ENCODE measurements around the gene OR2J3. TPM values are rescaled to one million over a fixed set of nuclear protein-coding genes. Genes with fewer than 3 reads are reported as not detected.

OR2J3 gene
- polyA plus RNA-seq (2013, experiment 1 of 2), result not detected
- polyA plus RNA-seq (2013, experiment 2 of 2), result not detected

DNA sequence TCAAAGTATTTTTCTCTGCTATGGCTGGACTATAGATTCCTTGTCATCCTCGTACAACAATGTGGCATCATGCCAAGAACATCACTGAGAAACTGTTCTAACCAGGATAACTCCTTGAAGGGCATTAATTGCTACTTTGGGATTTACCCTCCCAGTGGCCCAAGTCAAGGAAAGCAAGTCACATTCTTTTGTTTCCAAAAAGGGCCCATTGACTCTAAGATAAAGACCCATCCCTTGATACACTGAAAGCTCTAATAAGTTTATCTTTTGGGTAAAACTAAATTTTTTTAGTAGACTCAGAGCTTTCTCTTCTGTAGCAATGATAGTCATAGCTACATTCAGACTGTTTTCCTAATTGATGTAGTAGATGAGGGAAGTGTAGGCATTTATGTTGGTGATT is at the start of gene OR2J3:
OR2J3 (plus strand) TSS at position 301 of the 400 bp plus-strand sequence. CDS start 3,833 bp downstream, outside the sequence.
- no peak within 1 kb of the TSS for H3K4me2 ChIP-seq (ENCODE audit: low read length, poor library complexity, severe bottlenecking)
- H3K14ac ChIP-seq (ENCODE audit: low read length in 2 of 2), result no peak within 1 kb of the TSS
- H3K4ac ChIP-seq (ENCODE audit: low read depth in 1 of 2, low read length in 2 of 2), result no peak within 1 kb of the TSS
- H3K9me3 ChIP-seq (ENCODE audit: control insufficient read depth, low read length), result no peaks in the 10 kb centered on the region
- no peak within 1 kb of the TSS for H3K4me3 ChIP-seq (ENCODE audit: insufficient read depth in 1 of 2, low read depth in 1 of 2, low read length in 2 of 2)
- H3K79me1 ChIP-seq (replicated peaks; ENCODE audit: low read length, poor library complexity, severe bottlenecking), result no peaks in the 10 kb centered on the region
- H3K9ac ChIP-seq (ENCODE audit: low read length), result no peak within 1 kb of the TSS
- no peak within 1 kb of the TSS for H2BK120ac ChIP-seq (ENCODE audit: low read depth, low read length)
- H3K18ac ChIP-seq (ENCODE audit: low read depth in 1 of 2, low read length in 2 of 2), result no peak within 1 kb of the TSS
- H3K27ac ChIP-seq (ENCODE audit: low read length, poor library complexity, severe bottlenecking), result no peak within 1 kb of the TSS
- no peak within 1 kb of the TSS for H2AFZ ChIP-seq (ENCODE audit: low read depth, low read length)
- WGBS, result 27% methylated on average over 1 of the region's 1 CpG
- H4K8ac ChIP-seq (ENCODE audit: low read length), result no peak within 1 kb of the TSS
- H3K27me3 ChIP-seq (ENCODE audit: control insufficient read depth in 1 of 2, insufficient read depth in 1 of 2, low read length in 2 of 2), result no peaks in the 10 kb centered on the region
- H2AK5ac ChIP-seq (ENCODE audit: low read length, severe bottlenecking), result no peak within 1 kb of the TSS
- H3K4me1 ChIP-seq (ENCODE audit: control insufficient read depth, insufficient read depth, low read depth, low read length), result no peaks in the 10 kb centered on the region
- H2BK12ac ChIP-seq (ENCODE audit: low read length in 2 of 2), result no peak within 1 kb of the TSS
- no peak for DNase-seq
- H2BK5ac ChIP-seq (ENCODE audit: low read depth, low read length, poor library complexity, severe bottlenecking), result no peak within 1 kb of the TSS
- no peaks in the 10 kb centered on the region for H3K36me3 ChIP-seq (ENCODE audit: control insufficient read depth in 1 of 2, insufficient read depth in 2 of 2, low read depth in 1 of 2, low read length in 2 of 2)
- H4K91ac ChIP-seq (ENCODE audit: low read length), result no peak within 1 kb of the TSS
- no peak within 1 kb of the TSS for H2BK15ac ChIP-seq (ENCODE audit: low read depth, poor library complexity, severe bottlenecking)
- no peak within 1 kb of the TSS for H3K23ac ChIP-seq (ENCODE audit: low read length in 2 of 2)

DNA sequence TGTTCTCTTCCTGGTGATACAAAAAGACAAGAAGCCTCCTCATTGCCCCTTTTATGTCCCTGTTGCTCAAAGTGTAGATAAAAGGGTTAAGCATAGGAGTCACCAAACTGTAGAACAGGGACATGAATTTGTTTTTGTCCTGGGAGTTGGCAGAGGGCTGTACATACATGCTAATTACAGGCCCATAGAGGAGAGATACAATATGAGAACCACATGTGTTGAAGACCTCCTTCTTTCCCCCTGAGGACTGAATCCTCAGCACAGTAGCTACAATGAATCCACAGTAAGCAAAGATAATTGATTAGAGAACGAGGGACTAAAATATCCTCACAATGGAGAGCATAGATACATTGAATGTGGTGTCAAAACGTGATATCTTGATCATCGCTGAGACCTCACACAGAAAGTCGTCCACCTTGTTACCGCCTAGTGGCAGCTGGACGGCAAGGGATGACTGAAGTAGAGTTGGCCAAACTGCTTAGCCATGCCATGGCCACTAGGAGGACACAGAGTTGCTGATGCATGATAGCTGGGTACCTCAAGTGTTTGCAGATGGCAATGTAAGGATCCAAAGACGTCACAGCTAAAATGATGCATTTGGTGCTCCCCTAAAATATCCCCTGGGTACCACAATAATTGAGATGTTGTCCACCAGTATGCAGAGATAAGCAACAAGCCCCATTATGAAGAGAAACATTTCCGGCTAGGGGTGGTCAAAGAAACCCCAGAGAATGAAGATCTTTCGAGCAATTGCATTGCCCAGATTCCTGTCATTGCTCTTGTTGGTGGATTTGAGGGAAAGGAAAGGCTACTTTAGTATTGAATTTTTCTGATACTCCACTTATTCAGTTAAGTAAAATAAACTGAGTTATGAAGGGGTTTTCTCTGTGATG is 35.8 kb upstream of the OR2J3 start:
- Histone ChIP-seq H3K23ac (ENCODE audit: low read length in 2 of 2) (no peak overlapping the region), H3K36me3 (ENCODE audit: control insufficient read depth in 1 of 2, insufficient read depth in 2 of 2, low read depth in 1 of 2, low read length in 2 of 2) (no peaks in the 10 kb centered on the region), H2BK5ac (ENCODE audit: low read depth, low read length, poor library complexity, severe bottlenecking) (no peak overlapping the region), H3K14ac (ENCODE audit: low read length in 2 of 2) (no peak overlapping the region), H3K9ac (ENCODE audit: low read length) (no peak overlapping the region), H2AK5ac (ENCODE audit: low read length, severe bottlenecking) (no peak overlapping the region), H3K9me3 (ENCODE audit: control insufficient read depth, low read length) (no peaks in the 10 kb centered on the region), H2BK15ac (ENCODE audit: low read depth, poor library complexity, severe bottlenecking) (no peak overlapping the region), H3K4me1 (ENCODE audit: control insufficient read depth, insufficient read depth, low read depth, low read length) (no peaks in the 10 kb centered on the region), H3K27ac (ENCODE audit: low read length, poor library complexity, severe bottlenecking) (no peak overlapping the region), H3K4me2 (ENCODE audit: low read length, poor library complexity, severe bottlenecking) (no peak overlapping the region), H3K4me3 (ENCODE audit: insufficient read depth in 1 of 2, low read depth in 1 of 2, low read length in 2 of 2) (no peak overlapping the region), H2AFZ (ENCODE audit: low read depth, low read length) (no peak overlapping the region), H4K91ac (ENCODE audit: low read length) (no peak overlapping the region), H4K8ac (ENCODE audit: low read length) (no peak overlapping the region), H2BK120ac (ENCODE audit: low read depth, low read length) (no peak overlapping the region), H2BK12ac (ENCODE audit: low read length in 2 of 2) (no peak overlapping the region), H3K18ac (ENCODE audit: low read depth in 1 of 2, low read length in 2 of 2) (no peak overlapping the region), H3K27me3 (ENCODE audit: control insufficient read depth in 1 of 2, insufficient read depth in 1 of 2, low read length in 2 of 2) (no peaks in the 10 kb centered on the region), H3K79me1 (replicated peaks; ENCODE audit: low read length, poor library complexity, severe bottlenecking) (no peaks in the 10 kb centered on the region), H3K4ac (ENCODE audit: low read depth in 1 of 2, low read length in 2 of 2) (no peak overlapping the region)
- peak; percentile 25 for DNase-seq
- 30% methylated on average over 9 of the region's 9 CpGs for WGBS

DNA sequence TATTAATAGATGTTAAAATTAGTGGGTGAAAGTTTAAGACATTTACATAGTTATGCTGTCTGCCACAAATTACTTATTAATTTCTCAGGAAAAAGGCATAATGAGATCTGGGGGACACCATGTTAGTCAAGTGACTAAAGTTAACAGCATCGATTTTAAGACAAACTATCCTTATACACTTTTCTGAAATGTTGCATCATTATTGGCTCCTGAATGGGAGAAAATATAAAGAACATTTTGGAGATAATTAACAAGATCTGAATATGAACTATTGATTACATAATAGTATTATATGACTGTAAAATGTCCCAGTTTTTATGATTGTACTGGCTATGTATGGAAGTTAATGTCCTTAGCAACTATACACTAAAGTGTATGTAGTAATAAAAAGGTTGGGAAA is 28.7 kb upstream of the OR2J3 start:
- no peak overlapping the region for H2AK5ac ChIP-seq (ENCODE audit: low read length, severe bottlenecking)
- H2BK120ac ChIP-seq (ENCODE audit: low read depth, low read length), result no peak overlapping the region
- H3K23ac ChIP-seq (ENCODE audit: low read length in 2 of 2), result no peak overlapping the region
- H4K91ac ChIP-seq (ENCODE audit: low read length), result no peak overlapping the region
- H3K79me1 ChIP-seq (replicated peaks; ENCODE audit: low read length, poor library complexity, severe bottlenecking), result no peaks in the 10 kb centered on the region
- H2AFZ ChIP-seq (ENCODE audit: low read depth, low read length), result no peak overlapping the region
- H2BK15ac ChIP-seq (ENCODE audit: low read depth, poor library complexity, severe bottlenecking), result no peak overlapping the region
- WGBS, result no CpG with 5 or more reads among the region's 1 CpG
- no peak for DNase-seq
- no peak overlapping the region for H3K27ac ChIP-seq (ENCODE audit: low read length, poor library complexity, severe bottlenecking)
- H3K18ac ChIP-seq (ENCODE audit: low read depth in 1 of 2, low read length in 2 of 2), result no peak overlapping the region
- H2BK12ac ChIP-seq (ENCODE audit: low read length in 2 of 2), result no peak overlapping the region
- no peak overlapping the region for H4K8ac ChIP-seq (ENCODE audit: low read length)
- H3K27me3 ChIP-seq (ENCODE audit: control insufficient read depth in 1 of 2, insufficient read depth in 1 of 2, low read length in 2 of 2), result no peaks in the 10 kb centered on the region
- H3K4me2 ChIP-seq (ENCODE audit: low read length, poor library complexity, severe bottlenecking), result no peak overlapping the region
- no peaks in the 10 kb centered on the region for H3K36me3 ChIP-seq (ENCODE audit: control insufficient read depth in 1 of 2, insufficient read depth in 2 of 2, low read depth in 1 of 2, low read length in 2 of 2)
- H3K4me3 ChIP-seq (ENCODE audit: insufficient read depth in 1 of 2, low read depth in 1 of 2, low read length in 2 of 2), result no peak overlapping the region
- H3K14ac ChIP-seq (ENCODE audit: low read length in 2 of 2), result no peak overlapping the region
- no peaks in the 10 kb centered on the region for H3K4me1 ChIP-seq (ENCODE audit: control insufficient read depth, insufficient read depth, low read depth, low read length)
- H3K9me3 ChIP-seq (ENCODE audit: control insufficient read depth, low read length), result no peaks in the 10 kb centered on the region
- no peak overlapping the region for H3K9ac ChIP-seq (ENCODE audit: low read length)
- H2BK5ac ChIP-seq (ENCODE audit: low read depth, low read length, poor library complexity, severe bottlenecking), result no peak overlapping the region
- no peak overlapping the region for H3K4ac ChIP-seq (ENCODE audit: low read depth in 1 of 2, low read length in 2 of 2)

DNA sequence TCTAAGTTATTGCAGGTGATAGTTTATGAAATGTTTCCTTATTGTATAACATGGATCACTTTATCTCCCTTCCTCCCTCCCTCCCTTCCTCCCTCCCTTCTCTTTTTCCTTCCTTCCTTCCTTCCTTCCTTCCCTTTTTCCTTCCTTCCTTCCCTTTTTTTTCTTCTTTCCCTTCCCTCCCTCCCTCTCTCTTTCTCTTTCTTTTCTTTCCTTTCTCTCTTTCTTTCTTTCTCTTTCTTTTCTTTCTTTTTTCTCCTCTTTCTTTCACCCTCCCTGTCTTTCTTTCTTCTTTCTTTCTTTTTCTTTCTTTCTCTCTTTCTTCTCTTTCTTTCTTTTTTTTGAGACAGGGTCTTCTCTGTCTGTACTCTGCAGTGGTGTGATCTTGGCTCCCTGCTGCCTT is 26.5 kb upstream of the OR2J3 start:
- Histone ChIP-seq H3K27ac (ENCODE audit: low read length, poor library complexity, severe bottlenecking) (no peak overlapping the region), H3K4me3 (ENCODE audit: insufficient read depth in 1 of 2, low read depth in 1 of 2, low read length in 2 of 2) (no peak overlapping the region), H3K14ac (ENCODE audit: low read length in 2 of 2) (no peak overlapping the region), H4K91ac (ENCODE audit: low read length) (no peak overlapping the region), H3K27me3 (ENCODE audit: control insufficient read depth in 1 of 2, insufficient read depth in 1 of 2, low read length in 2 of 2) (no peaks in the 10 kb centered on the region), H2BK12ac (ENCODE audit: low read length in 2 of 2) (no peak overlapping the region), H3K9me3 (ENCODE audit: control insufficient read depth, low read length) (no peaks in the 10 kb centered on the region), H2AFZ (ENCODE audit: low read depth, low read length) (no peak overlapping the region), H3K18ac (ENCODE audit: low read depth in 1 of 2, low read length in 2 of 2) (no peak overlapping the region), H2BK5ac (ENCODE audit: low read depth, low read length, poor library complexity, severe bottlenecking) (no peak overlapping the region), H3K4me2 (ENCODE audit: low read length, poor library complexity, severe bottlenecking) (no peak overlapping the region), H4K8ac (ENCODE audit: low read length) (no peak overlapping the region), H3K4me1 (ENCODE audit: control insufficient read depth, insufficient read depth, low read depth, low read length) (no peaks in the 10 kb centered on the region), H2AK5ac (ENCODE audit: low read length, severe bottlenecking) (no peak overlapping the region), H2BK15ac (ENCODE audit: low read depth, poor library complexity, severe bottlenecking) (no peak overlapping the region), H3K36me3 (ENCODE audit: control insufficient read depth in 1 of 2, insufficient read depth in 2 of 2, low read depth in 1 of 2, low read length in 2 of 2) (no peaks in the 10 kb centered on the region), H3K23ac (ENCODE audit: low read length in 2 of 2) (no peak overlapping the region), H3K79me1 (replicated peaks; ENCODE audit: low read length, poor library complexity, severe bottlenecking) (no peaks in the 10 kb centered on the region), H2BK120ac (ENCODE audit: low read depth, low read length) (no peak overlapping the region), H3K9ac (ENCODE audit: low read length) (no peak overlapping the region), H3K4ac (ENCODE audit: low read depth in 1 of 2, low read length in 2 of 2) (no peak overlapping the region)
- no peak for DNase-seq

All from mesenchymal stem cell (in vitro differentiated cells and primary cell).